Rectal smooth muscle tissue (tissue), 1 donor: ENCODE data around the gene DIPK1B.

Source experiments
- H3K27ac ChIP-seq: one replicate; pipeline ENCODE4 v1.7.0; 2013; ENCODE audit warnings: low read depth, low read length, inconsistent platforms
- H3K27me3 ChIP-seq: one replicate; pipeline ENCODE4 v1.7.0; 2013; ENCODE audit warnings: low read length; ENCODE audit not compliant: control insufficient read depth, insufficient read depth
- H3K36me3 ChIP-seq: one replicate; pipeline ENCODE4 v1.7.0; 2013; ENCODE audit warnings: low read length; ENCODE audit not compliant: control insufficient read depth, insufficient read depth
- H3K4me1 ChIP-seq: one replicate; pipeline ENCODE4 v1.7.0; 2013; ENCODE audit warnings: low read length; ENCODE audit not compliant: control insufficient read depth, insufficient read depth
- H3K4me3 ChIP-seq: one replicate; pipeline ENCODE4 v1.7.0; 2013; ENCODE audit warnings: low read length
- H3K9ac ChIP-seq: one replicate; pipeline ENCODE4 v1.7.0; 2013; ENCODE audit warnings: low read length

The DIPK1B gene

GRCh38 chr9:136745389-136746154, 33.2 kb downstream of the DIPK1B start:
- no peak overlapping the region for H3K9ac ChIP-seq
- H3K27ac ChIP-seq, result no peak overlapping the region
- H3K4me1 ChIP-seq, result no peaks in the 10 kb centered on the region
- H3K27me3 ChIP-seq, result peaks cover 14% of the 10 kb centered on the region
- no peaks in the 10 kb centered on the region for H3K36me3 ChIP-seq
- H3K4me3 ChIP-seq, result no peak overlapping the region

GRCh38 chr9:136746155-136746490, 33.8 kb downstream of the DIPK1B start:
- Histone ChIP-seq H3K4me3 (no peak overlapping the region), H3K9ac (no peak overlapping the region), H3K4me1 (no peaks in the 10 kb centered on the region), H3K36me3 (no peaks in the 10 kb centered on the region), H3K27ac (no peak overlapping the region), H3K27me3 (peaks cover 9% of the 10 kb centered on the region)

GRCh38 chr9:136746621-136747020, 34.2 kb downstream of the DIPK1B start:
- Histone ChIP-seq H3K27ac (no peak overlapping the region), H3K9ac (no peak overlapping the region)

GRCh38 chr9:136747161-136748060, 35.0 kb downstream of the DIPK1B start:
- no peak overlapping the region for H3K27ac ChIP-seq
- no peaks in the 10 kb centered on the region for H3K27me3 ChIP-seq
- H3K9ac ChIP-seq, result no peak overlapping the region
- no peaks in the 10 kb centered on the region for H3K4me1 ChIP-seq
- no peaks in the 10 kb centered on the region for H3K36me3 ChIP-seq
- no peak overlapping the region for H3K4me3 ChIP-seq

More at GRCh38 chr9:136746621-136747020, 34.2 kb downstream of the DIPK1B start:
- peaks cover 4% of the 10 kb centered on the region for H3K27me3 ChIP-seq
- no peaks in the 10 kb centered on the region for H3K4me1 ChIP-seq
- no peak overlapping the region for H3K4me3 ChIP-seq
- H3K36me3 ChIP-seq, result no peaks in the 10 kb centered on the region

GRCh38 chr9:136748201-136748600, 35.8 kb downstream of the DIPK1B start, which contains the start of gene LCN6:
Gene LCN6, minus strand, starts transcription at chr9:136748525. Its CDS starts 42 bp downstream, at chr9:136748483.
- H3K27ac ChIP-seq, result no peak within 1 kb of the TSS

GRCh38 chr9:136748666-136749611, 36.6 kb downstream of the DIPK1B start:
- no peaks in the 10 kb centered on the region for H3K36me3 ChIP-seq
- no peak overlapping the region for H3K4me3 ChIP-seq
- H3K4me1 ChIP-seq, result no peaks in the 10 kb centered on the region
- H3K27me3 ChIP-seq, result no peaks in the 10 kb centered on the region
- H3K9ac ChIP-seq, result no peak overlapping the region
- H3K27ac ChIP-seq, result no peak overlapping the region

More at GRCh38 chr9:136748201-136748600, 35.8 kb downstream of the DIPK1B start, which contains the start of gene LCN6:
- Histone ChIP-seq H3K36me3 (no peaks in the 10 kb centered on the region), H3K4me1 (no peaks in the 10 kb centered on the region), H3K4me3 (no peak within 1 kb of the TSS), H3K9ac (no peak within 1 kb of the TSS), H3K27me3 (no peaks in the 10 kb centered on the region)

GRCh38 chr9:136750526-136750925, 38.2 kb downstream of the DIPK1B start:
- H3K27ac ChIP-seq, result no peak overlapping the region
- H3K4me3 ChIP-seq, result no peak overlapping the region
- no peak overlapping the region for H3K9ac ChIP-seq
- H3K4me1 ChIP-seq, result no peaks in the 10 kb centered on the region
- H3K27me3 ChIP-seq, result no peaks in the 10 kb centered on the region
- H3K36me3 ChIP-seq, result no peaks in the 10 kb centered on the region

GRCh38 chr9:136751244-136751643, 38.9 kb downstream of the DIPK1B start:
- Histone ChIP-seq H3K27me3 (peaks cover 2% of the 10 kb centered on the region), H3K4me3 (no peak overlapping the region), H3K36me3 (no peaks in the 10 kb centered on the region), H3K4me1 (no peaks in the 10 kb centered on the region), H3K27ac (no peak overlapping the region), H3K9ac (no peak overlapping the region)

GRCh38 chr9:136751814-136752213, 39.4 kb downstream of the DIPK1B start:
- H3K36me3 ChIP-seq, result no peaks in the 10 kb centered on the region
- no peaks in the 10 kb centered on the region for H3K4me1 ChIP-seq
- H3K27me3 ChIP-seq, result peaks cover 6% of the 10 kb centered on the region
- no peak overlapping the region for H3K4me3 ChIP-seq
- H3K9ac ChIP-seq, result no peak overlapping the region
- no peak overlapping the region for H3K27ac ChIP-seq

GRCh38 chr9:136753371-136754058, 41.1 kb downstream of the DIPK1B start:
- Histone ChIP-seq H3K9ac (no peak overlapping the region), H3K4me3 (no peak overlapping the region), H3K27ac (no peak overlapping the region), H3K36me3 (no peaks in the 10 kb centered on the region), H3K27me3 (peaks cover 6% of the 10 kb centered on the region), H3K4me1 (no peaks in the 10 kb centered on the region)

- Histone ChIP-seq H3K36me3 (no peaks in the 10 kb centered on the region), H3K4me1 (no peaks in the 10 kb centered on the region), H3K9ac (no peak overlapping the region), H3K4me3 (no peak overlapping the region), H3K27ac (no peak overlapping the region), H3K27me3 (peaks cover 6% of the 10 kb centered on the region)
Measured at GRCh38 chr9:136754059-136754572, 41.7 kb downstream of the DIPK1B start.
